GM12878 (cell line): Measurements from ENCODE around the gene PRCC. TPM values are rescaled to one million over a fixed set of nuclear protein-coding genes. Genes with fewer than 3 reads are reported as not detected.

Experiments used
- ATAC-seq: fragments of 200-7000 bp; cut with Tn5 transposase; 3 replicates; pipeline ENCODE4 v1.9.1; 2020; ENCODE audit warnings: mild to moderate bottlenecking, moderate library complexity
- BruUV-seq: library from RNA; stranded (reverse); fragments of 400-500 nt; replicated peaks from 2 replicates; lab custom pipeline; 2021; lab: Mats Ljungman, UMichigan
- CTCF ChIA-PET: fragments of 300-600 bp; sonication (Branson Sonifier 250); formaldehyde crosslinking; extraction: SDS; loops from one replicate; lab custom pipeline; 2021; ENCODE audit warnings: inconsistent platforms; lab: Yijun Ruan, JAX
- POLR2A ChIA-PET: fragments of 350-600 bp; formaldehyde crosslinking; extraction: SDS; loops from one replicate; lab custom pipeline; 2021; ENCODE audit warnings: inconsistent platforms; lab: Charles Lee
- RAD21 ChIA-PET: fragments of 300-600 bp; sonication (Branson Sonifier 250); formaldehyde crosslinking; loops from one replicate; lab custom pipeline; 2023; ENCODE audit warnings: antibody characterized with exemption; ENCODE audit not compliant: unreplicated experiment; lab: Charles Lee
- SMC1A ChIA-PET: fragments of 300-600 bp; sonication (Branson Sonifier 250); formaldehyde crosslinking; loops from one replicate; lab custom pipeline; 2023; ENCODE audit not compliant: unreplicated experiment, uncharacterized antibody; lab: Charles Lee
- DNase-seq: peaks from one replicate; pipeline ENCODE4 v3.0.0-alpha.2; 2011; ENCODE audit warnings: low read depth, low spot score
- FAIRE-seq: peaks from 3 replicates; lab custom pipeline; 2011; peaks lifted over from hg19 to GRCh38; lab: Jason Lieb, UNC
- H2AFZ ChIP-seq: 2 replicates; pipeline ENCODE4 v1.6.0; 2011; ENCODE audit warnings: low read depth, low read length, control low read depth; ENCODE audit not compliant: control insufficient read depth
- H3K27ac ChIP-seq: 2 replicates; pipeline ENCODE4 v1.5.1; 2011; ENCODE audit warnings: control low read depth; ENCODE audit not compliant: control insufficient read depth, insufficient read depth
- H3K27me3 ChIP-seq, 2 experiments: replicated peaks in 1 of 2; 2 replicates each; pipeline versions ENCODE4 v1.6.0 to v1.6.1; 2011; ENCODE audit warnings: low read length in 1 of 2; ENCODE audit not compliant: control insufficient read depth in 2 of 2, insufficient read depth in 2 of 2
- H3K36me3 ChIP-seq, 2 experiments: 2 replicates each; pipeline ENCODE4 v1.5.1; 2011; ENCODE audit warnings: low read length in 1 of 2; ENCODE audit not compliant: control insufficient read depth in 2 of 2, insufficient read depth in 2 of 2
- H3K4me1 ChIP-seq: 2 replicates; pipeline ENCODE4 v1.6.1; 2011; ENCODE audit warnings: mild to moderate bottlenecking, low read length, moderate library complexity, mixed read lengths; ENCODE audit not compliant: control insufficient read depth, insufficient read depth
- H3K4me2 ChIP-seq: 2 replicates; pipeline ENCODE4 v1.6.0; 2011; ENCODE audit warnings: control low read depth; ENCODE audit not compliant: control insufficient read depth, insufficient read depth
- H3K4me3 ChIP-seq: fragments of 200-600 bp; sonication (generic); 2 replicates; pipeline ENCODE4 v1.5.1; 2016
- H3K79me2 ChIP-seq: 2 replicates; pipeline ENCODE4 v1.6.0; 2011; ENCODE audit warnings: low read length; ENCODE audit not compliant: control insufficient read depth, insufficient read depth
- H3K9ac ChIP-seq: 2 replicates; pipeline ENCODE4 v1.8.0; 2011; ENCODE audit warnings: low read length, control low read depth, mixed read lengths; ENCODE audit not compliant: control insufficient read depth, insufficient read depth
- H3K9me3 ChIP-seq: replicated peaks from 3 replicates; pipeline ENCODE4 v1.5.1; 2011; ENCODE audit warnings: mild to moderate bottlenecking, low read length; ENCODE audit not compliant: control insufficient read depth, insufficient read depth
- H4K20me1 ChIP-seq: 2 replicates; pipeline ENCODE4 v1.6.0; 2011; ENCODE audit not compliant: control insufficient read depth, insufficient read depth
- CREB1 ChIP-seq: IDR thresholded peaks from 2 replicates; pipeline ENCODE4 v1.6.1; 2012; ENCODE audit warnings: low read depth, mild to moderate bottlenecking, inconsistent platforms
- ESRRA ChIP-seq: IDR thresholded peaks from 2 replicates; pipeline ENCODE4 v1.6.1; 2012; ENCODE audit warnings: mild to moderate bottlenecking, low read length, improper control_type of control experiment
- FOS ChIP-seq: IDR thresholded peaks from 3 replicates; pipeline ENCODE4 v1.6.1; 2011; ENCODE audit warnings: borderline replicate concordance; ENCODE audit not compliant: insufficient read length; ENCODE audit errors: extremely low read depth
- HCFC1 ChIP-seq: fragments of 150-350 bp; IDR thresholded peaks from 2 replicates; pipeline ENCODE4 v1.6.1; 2014; ENCODE audit warnings: low read length
- KAT2A ChIP-seq: conservative IDR thresholded peaks from 2 replicates; pipeline ENCODE4 v1.6.1; 2011; ENCODE audit warnings: low read depth, low read length; ENCODE audit not compliant: control insufficient read depth
- MYB ChIP-seq: fragments of 150-350 bp; IDR thresholded peaks from 2 replicates; pipeline ENCODE4 v1.6.1; 2014; ENCODE audit warnings: mild to moderate bottlenecking, low read depth, low read length, borderline replicate concordance
- NFYA ChIP-seq: IDR thresholded peaks from 2 replicates; pipeline ENCODE4 v1.6.1; 2011; ENCODE audit warnings: low read depth, mild to moderate bottlenecking, low read length, improper control_type of control experiment, borderline replicate concordance
- NR2C1 ChIP-seq: fragments of 450-650 bp; IDR thresholded peaks from 2 replicates; pipeline ENCODE4 v1.6.1; 2017; ENCODE audit warnings: antibody characterized with exemption, mild to moderate bottlenecking, moderate library complexity
- POLR2A ChIP-seq: IDR thresholded peaks from 2 replicates; pipeline ENCODE4 v1.6.1; 2011; ENCODE audit warnings: low read depth, mild to moderate bottlenecking, low read length
- RB1 ChIP-seq: fragments of 450-650 bp; formaldehyde crosslinking; IDR thresholded peaks from 2 replicates; pipeline ENCODE4 v1.6.1; 2017; ENCODE audit warnings: mild to moderate bottlenecking, borderline replicate concordance
- SRF ChIP-seq, 2 experiments: IDR thresholded peaks; 2 replicates each; pipeline ENCODE4 v1.6.1; 2011; ENCODE audit warnings: low read depth in 2 of 2, low read length in 2 of 2, mild to moderate bottlenecking in 1 of 2, moderate library complexity in 1 of 2
- WGBS: methylation state at CpG from one replicate; pipeline ENCODE4 v1.1.6; 2016; ENCODE audit warnings: low lambda C conversion rate; ENCODE audit not compliant: insufficient replicate concordance, insufficient coverage; ENCODE audit errors: missing lambda C conversion rate; 5-methylcytosine and 5-hydroxymethylcytosine counted together
- in situ Hi-C: fragments of 300-500 bp; cut with MboI; formaldehyde crosslinking; loops from 9 replicates; pipeline ENCODE4 v1.14.3; 2018; ENCODE audit warnings: mixed read lengths
- intact Hi-C: fragments of 100-400 bp; cut with micrococcal nuclease; formaldehyde crosslinking; loops from one replicate; pipeline ENCODE4 v1.14.2; 2022; ENCODE audit not compliant: unreplicated experiment
- polyA plus RNA-seq, 11 experiments: library from polyadenylated mRNA; depleted of rRNA in 4 of 11; unstranded in 6 of 11; stranded (reverse) in 5 of 11; fragments of >200 nt; fragmentation: Nextera tagmentation in 4 of 11; fragmentation: Illumina TruSeq in 1 of 11; extraction: Ambion mirVana in 4 of 11; extraction: Trizol in 1 of 11; gene quantifications; 1 replicate in 1 of 11; 2 replicates in 10 of 11; pipeline versions ENCODE4 v1.2.1 to v1.2.3, GENCODE V29; 2011 to 2016; ENCODE audit warnings: inconsistent platforms in 2 of 11, missing spikeins in 2 of 11, low read depth in 1 of 11
- total RNA-seq, 4 experiments: library from RNA; depleted of rRNA in 3 of 4; stranded (reverse); fragments of >200 nt in 3 of 4; fragmentation: Illumina TruSeq in 1 of 4; extraction: Trizol in 1 of 4; gene quantifications; 2 replicates each; pipeline versions ENCODE4 v1.2.1 to v1.2.3, GENCODE V29; 2013 to 2021
- TF ChIP-seq, protein P1 (sequence below): fragments of 450-650 bp; IDR thresholded peaks from 2 replicates; pipeline ENCODE4 v1.6.1; 2017; ENCODE audit warnings: low read depth, mild to moderate bottlenecking, moderate library complexity
- TF ChIP-seq, protein P2 (sequence below): fragments of 450-650 bp; IDR thresholded peaks from 2 replicates; pipeline ENCODE4 v1.6.1; 2014; ENCODE audit warnings: mild to moderate bottlenecking

PRCC gene
- total and polyA plus RNA-seq, 10 of the 15 experiments (the other 5 are each of a cell fraction or from before 2014, with no cell fraction given), result 23.8 to 132 (median 63.1) TPM

DNA sequence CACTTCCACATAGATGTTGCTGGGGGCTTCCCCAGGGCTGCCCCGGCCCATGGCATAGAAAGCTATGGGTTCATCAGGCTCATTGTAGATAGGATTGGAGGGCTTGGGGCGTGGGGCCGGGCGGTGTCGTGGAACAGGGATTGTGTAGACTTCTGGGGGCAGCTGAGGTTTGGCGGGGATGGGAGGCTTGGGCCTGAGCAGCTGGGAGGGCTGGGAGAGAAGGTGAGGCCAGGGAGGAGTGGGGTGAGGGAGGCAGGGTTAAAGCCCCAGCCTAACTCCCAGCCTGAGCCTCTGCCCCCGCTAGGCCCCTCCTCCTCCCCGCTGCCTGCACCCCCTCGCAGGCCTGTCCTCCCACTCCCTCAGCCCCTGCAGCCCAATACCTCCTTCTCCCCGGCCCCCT is 41.9 kb downstream of the PRCC start:
- H3K27ac ChIP-seq, result no peak overlapping the region
- TF ChIP-seq ESRRA (no peak), POLR2A (no peak), NR2C1 (no peak), RB1 (no peak)
- intact Hi-C loops (no loop called here), in situ Hi-C loops (no loop called here)
- ChIA-PET SMC1A (interaction anchor here (0.6 to 3.0 kb wide), 3 partner anchors 25 to 82 kb away, joined by 3 to 9 read pairs (median 6); no protein-coding TSS in a partner anchor), POLR2A (interaction anchor here (1.4 kb wide), 1 partner anchor 18 kb away, joined by 4 read pairs; no protein-coding TSS in a partner anchor), RAD21 (interaction anchor here (2.6 kb wide), 1 partner anchor 51 kb away, joined by 10 read pairs; the partner anchor contains the start of gene NTRK1), CTCF (interaction anchor here (1.6 to 8.5 kb wide), 4 partner anchors 13 to 80 kb away, joined by 6 to 60 read pairs (median 18); partner anchors contain the start of gene NTRK1)
- no peak for FAIRE-seq
- no peak for ATAC-seq
- no peaks in the 10 kb centered on the region; a peak in 2 of 4 replicates for H3K36me3 ChIP-seq
- no peak overlapping the region for H3K9ac ChIP-seq
- BruUV-seq, result no TSS peak
- DNase-seq, result no peak
- 82% methylated on average over 7 of the region's 10 CpGs for WGBS
- no peak overlapping the region for H3K4me2 ChIP-seq
- peaks cover 20% of the 10 kb centered on the region for H3K4me1 ChIP-seq
- H4K20me1 ChIP-seq, result no peaks in the 10 kb centered on the region
- H3K79me2 ChIP-seq, result no peaks in the 10 kb centered on the region
- H3K9me3 ChIP-seq, result no peaks in the 10 kb centered on the region
- no peak overlapping the region for H2AFZ ChIP-seq
- no peak overlapping the region for H3K4me3 ChIP-seq
- H3K27me3 ChIP-seq, result no peaks in the 10 kb centered on the region

DNA sequence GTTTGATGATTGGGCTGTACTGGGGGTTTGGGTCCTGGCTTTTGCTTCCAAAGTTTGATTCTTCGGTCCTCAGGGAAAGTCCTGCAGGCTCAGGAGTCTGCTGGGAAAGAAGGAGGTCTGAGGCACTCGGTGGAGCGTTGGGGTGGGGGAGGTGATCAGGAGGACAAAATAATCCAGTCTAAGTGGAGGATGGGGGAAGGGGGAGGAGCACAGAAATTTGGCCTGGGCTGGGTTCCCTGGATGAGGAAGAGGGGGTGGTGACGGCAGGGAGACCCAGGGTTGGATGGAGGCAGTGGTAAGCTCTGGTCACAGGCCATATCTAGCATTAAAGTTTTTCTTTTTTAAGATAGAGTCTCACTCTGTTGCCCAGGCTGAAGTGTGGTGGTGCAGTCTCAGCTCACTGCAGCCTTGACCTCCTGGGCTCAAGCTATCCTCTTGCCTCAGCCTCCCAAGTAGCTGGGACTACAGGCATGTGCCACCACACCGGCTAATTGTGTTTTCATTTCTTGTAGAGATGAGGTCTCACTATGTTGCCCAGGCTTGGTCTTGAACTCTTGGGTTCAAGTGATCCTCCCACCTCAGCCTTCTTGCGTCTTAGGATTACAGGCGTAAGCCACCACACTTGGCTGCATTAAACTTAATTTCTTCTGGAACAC is 42.5 kb downstream of the PRCC start:
- CTCF ChIA-PET, result interaction anchor here (0.7 to 8.5 kb wide), 6 partner anchors 13 to 197 kb away, joined by 3 to 60 read pairs (median 24); partner anchors contain the start of gene NTRK1
- H3K27me3 ChIP-seq, result no peaks in the 10 kb centered on the region
- H2AFZ ChIP-seq, result no peak overlapping the region
- in situ Hi-C loops, result no loop called here
- intact Hi-C loops, result no loop called here
- no peak overlapping the region for H3K4me2 ChIP-seq
- no peak overlapping the region for H3K9ac ChIP-seq
- no peak for FAIRE-seq
- SMC1A ChIA-PET, result interaction anchor here (0.7 to 3.0 kb wide), 6 partner anchors 17 to 402 kb away, joined by 3 to 9 read pairs (median 4); no protein-coding TSS in a partner anchor
- H4K20me1 ChIP-seq, result no peaks in the 10 kb centered on the region
- H3K79me2 ChIP-seq, result no peaks in the 10 kb centered on the region
- RAD21 ChIA-PET, result interaction anchor here (2.6 kb wide), 1 partner anchor 50 kb away, joined by 10 read pairs; the partner anchor contains the start of gene NTRK1
- no peak for DNase-seq
- BruUV-seq, result no TSS peak
- no peaks in the 10 kb centered on the region; a peak in 1 of 4 replicates for H3K36me3 ChIP-seq
- H3K9me3 ChIP-seq, result no peaks in the 10 kb centered on the region
- WGBS, result 84% methylated on average over 7 of the region's 7 CpGs
- H3K27ac ChIP-seq, result no peak overlapping the region
- POLR2A ChIA-PET, result interaction anchor here (0.6 kb wide), 1 partner anchor 14 kb away, joined by 3 read pairs; no protein-coding TSS in a partner anchor
- ATAC-seq, result no peak
- H3K4me1 ChIP-seq, result peaks cover 15% of the 10 kb centered on the region
- no peak overlapping the region for H3K4me3 ChIP-seq
- TF ChIP-seq NFYA, result no peak
- TF ChIP-seq, protein P1, sequence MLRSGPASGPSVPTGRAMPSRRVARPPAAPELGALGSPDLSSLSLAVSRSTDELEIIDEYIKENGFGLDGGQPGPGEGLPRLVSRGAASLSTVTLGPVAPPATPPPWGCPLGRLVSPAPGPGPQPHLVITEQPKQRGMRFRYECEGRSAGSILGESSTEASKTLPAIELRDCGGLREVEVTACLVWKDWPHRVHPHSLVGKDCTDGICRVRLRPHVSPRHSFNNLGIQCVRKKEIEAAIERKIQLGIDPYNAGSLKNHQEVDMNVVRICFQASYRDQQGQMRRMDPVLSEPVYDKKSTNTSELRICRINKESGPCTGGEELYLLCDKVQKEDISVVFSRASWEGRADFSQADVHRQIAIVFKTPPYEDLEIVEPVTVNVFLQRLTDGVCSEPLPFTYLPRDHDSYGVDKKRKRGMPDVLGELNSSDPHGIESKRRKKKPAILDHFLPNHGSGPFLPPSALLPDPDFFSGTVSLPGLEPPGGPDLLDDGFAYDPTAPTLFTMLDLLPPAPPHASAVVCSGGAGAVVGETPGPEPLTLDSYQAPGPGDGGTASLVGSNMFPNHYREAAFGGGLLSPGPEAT, result no peak
- TF ChIP-seq, protein P2, sequence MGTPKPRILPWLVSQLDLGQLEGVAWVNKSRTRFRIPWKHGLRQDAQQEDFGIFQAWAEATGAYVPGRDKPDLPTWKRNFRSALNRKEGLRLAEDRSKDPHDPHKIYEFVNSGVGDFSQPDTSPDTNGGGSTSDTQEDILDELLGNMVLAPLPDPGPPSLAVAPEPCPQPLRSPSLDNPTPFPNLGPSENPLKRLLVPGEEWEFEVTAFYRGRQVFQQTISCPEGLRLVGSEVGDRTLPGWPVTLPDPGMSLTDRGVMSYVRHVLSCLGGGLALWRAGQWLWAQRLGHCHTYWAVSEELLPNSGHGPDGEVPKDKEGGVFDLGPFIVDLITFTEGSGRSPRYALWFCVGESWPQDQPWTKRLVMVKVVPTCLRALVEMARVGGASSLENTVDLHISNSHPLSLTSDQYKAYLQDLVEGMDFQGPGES, result no peak
- TF ChIP-seq SRF (IDR thresholded peaks at IDR 0.05; ENCODE audit: low read depth in 2 of 2, low read length in 2 of 2), result no peak
- TF ChIP-seq MYB, result no peak
- TF ChIP-seq HCFC1, result no peak
- no peak for TF ChIP-seq FOS
- TF ChIP-seq KAT2A, result no peak
- TF ChIP-seq CREB1, result no peak
